ENCODE data around the gene DDAH2.

The DDAH2 gene

GRCh38 chr6:31687860-31688693 is 41.0 kb downstream of the DDAH2 start:
- no peak for DNase-seq

GRCh38 chr6:31687321-31687720 is 41.8 kb downstream of the DDAH2 start:
- no peak for DNase-seq

DNA sequence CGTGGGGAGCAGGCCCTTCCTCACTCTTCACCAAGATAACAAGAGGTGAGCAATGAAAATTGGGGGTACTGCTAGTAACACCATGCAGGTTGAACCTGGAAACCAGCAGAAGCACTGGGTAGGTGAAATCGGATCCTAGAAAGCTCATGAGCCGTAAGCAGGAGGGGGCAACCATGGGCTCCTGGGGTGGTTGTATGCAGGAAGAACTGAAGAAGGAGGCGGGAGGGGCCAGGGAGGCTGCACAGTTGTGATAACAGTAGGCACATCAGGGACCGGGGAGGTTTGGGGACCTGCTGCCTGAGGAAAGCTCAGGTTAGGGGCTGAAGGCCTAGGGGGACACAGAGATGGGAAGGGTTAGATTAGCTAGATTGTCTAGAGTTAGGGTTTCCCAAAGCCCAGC is 42.6 kb downstream of the DDAH2 start:
- no peak for DNase-seq

GRCh38 chr6:31683591-31683990 is 45.5 kb downstream of the DDAH2 start:
- no peak for DNase-seq

- DNase-seq = peak; percentile 40
Measured at GRCh38 chr6:31681135-31681671, 47.9 kb downstream of the DDAH2 start.

GRCh38 chr6:31680226-31681134 is 48.6 kb downstream of the DDAH2 start, which contains the start of gene LY6G5C:
Gene LY6G5C (minus strand): TSS chr6:31681067. CDS start chr6:31680373, 694 bp downstream.
- peak; percentile 94 for DNase-seq

GRCh38 chr6:31677955-31678354 is 51.1 kb downstream of the DDAH2 start:
- no peak for DNase-seq

All from femur (tissue), 1 donor.